ENCODE measurements around the gene SLC22A14. TPM values are rescaled to one million over a fixed set of nuclear protein-coding genes. Genes with fewer than 3 reads are reported as not detected.
A peak's percentile ranks its signal among the peaks of the same experiment; 100 is the strongest.

Gene SLC22A14
- total RNA-seq, 4 donors from 2014 or later, result 5.0 TPM; not detected in 3

GRCh38 chr3:38245930-38246329, 36.2 kb upstream of the SLC22A14 start:
- H3K4me1 ChIP-seq, result no peaks in the 10 kb centered on the region
- no peak overlapping the region for H3K4me3 ChIP-seq
- no peaks in the 10 kb centered on the region for H3K27me3 ChIP-seq
- TF ChIP-seq CTCF (IDR thresholded peaks at IDR 0.05), result no peak
- no peak for TF ChIP-seq POLR2A (IDR thresholded peaks at IDR 0.05)
- H3K27ac ChIP-seq, result no peak overlapping the region
- DNase-seq, result no peak
- no peaks in the 10 kb centered on the region for H3K9me3 ChIP-seq
- H3K36me3 ChIP-seq, result peaks cover 0 to 38% (median 0%) of the 10 kb centered on the region in 3 donors

- TF ChIP-seq CTCF (IDR thresholded peaks at IDR 0.05), result peak in 3 of 6 experiments; percentile 18 to 29 (median 22)
- no peak for TF ChIP-seq POLR2A (IDR thresholded peaks at IDR 0.05)
- Histone ChIP-seq H3K4me3 (no peak overlapping the region), H3K27ac (no peak overlapping the region), H3K9me3 (no peaks in the 10 kb centered on the region), H3K27me3 (no peaks in the 10 kb centered on the region), H3K36me3 (peaks cover 0 to 54% (median 0%) of the 10 kb centered on the region in 3 donors), H3K4me1 (no peaks in the 10 kb centered on the region)
- no peak for DNase-seq
Measured at GRCh38 chr3:38247366-38248035, 34.6 kb upstream of the SLC22A14 start.

GRCh38 chr3:38250198-38250597, 31.9 kb upstream of the SLC22A14 start:
- no peaks in the 10 kb centered on the region for H3K9me3 ChIP-seq
- H3K27me3 ChIP-seq, result no peaks in the 10 kb centered on the region
- no peaks in the 10 kb centered on the region for H3K4me1 ChIP-seq
- no peak for DNase-seq
- H3K4me3 ChIP-seq, result no peak overlapping the region
- TF ChIP-seq POLR2A (IDR thresholded peaks at IDR 0.05) (no peak), CTCF (IDR thresholded peaks at IDR 0.05) (no peak)
- no peak overlapping the region for H3K27ac ChIP-seq
- H3K36me3 ChIP-seq, result peaks cover 0 to 76% (median 0%) of the 10 kb centered on the region in 3 donors

- Histone ChIP-seq H3K9me3 (no peaks in the 10 kb centered on the region), H3K27ac (no peak overlapping the region), H3K4me1 (no peaks in the 10 kb centered on the region), H3K27me3 (no peaks in the 10 kb centered on the region), H3K4me3 (no peak overlapping the region), H3K36me3 (peaks cover 0 to 69% (median 0%) of the 10 kb centered on the region in 3 donors)
- no peak for DNase-seq
- TF ChIP-seq POLR2A (IDR thresholded peaks at IDR 0.05) (no peak), CTCF (IDR thresholded peaks at IDR 0.05) (no peak)
Measured at GRCh38 chr3:38251197-38251596, 30.9 kb upstream of the SLC22A14 start.

GRCh38 chr3:38253704-38254103, 28.4 kb upstream of the SLC22A14 start:
- H3K27me3 ChIP-seq, result no peaks in the 10 kb centered on the region
- H3K27ac ChIP-seq, result no peak overlapping the region
- peaks cover 0 to 53% (median 0%) of the 10 kb centered on the region in 3 donors for H3K36me3 ChIP-seq
- H3K4me3 ChIP-seq, result no peak overlapping the region
- TF ChIP-seq POLR2A (IDR thresholded peaks at IDR 0.05) (no peak), CTCF (IDR thresholded peaks at IDR 0.05) (no peak)
- no peaks in the 10 kb centered on the region for H3K4me1 ChIP-seq
- DNase-seq, result no peak
- H3K9me3 ChIP-seq, result no peaks in the 10 kb centered on the region

Measured in Peyer's patch (tissue), 4 donors.